NCI-H510A treated with DMSO at 0.1 percent for 48 hours (cell line): ENCODE data around the gene BRCA1.
"Not testable (repeated sequence)": the region's sequence is repeated elsewhere in the genome, so short reads cannot be mapped to it uniquely, and the experiment has no call there.

Experiments
- DNase-seq: peaks from one replicate; lab custom pipeline; 2025; lab: John Stamatoyannopoulos, UW

The BRCA1 gene

DNA sequence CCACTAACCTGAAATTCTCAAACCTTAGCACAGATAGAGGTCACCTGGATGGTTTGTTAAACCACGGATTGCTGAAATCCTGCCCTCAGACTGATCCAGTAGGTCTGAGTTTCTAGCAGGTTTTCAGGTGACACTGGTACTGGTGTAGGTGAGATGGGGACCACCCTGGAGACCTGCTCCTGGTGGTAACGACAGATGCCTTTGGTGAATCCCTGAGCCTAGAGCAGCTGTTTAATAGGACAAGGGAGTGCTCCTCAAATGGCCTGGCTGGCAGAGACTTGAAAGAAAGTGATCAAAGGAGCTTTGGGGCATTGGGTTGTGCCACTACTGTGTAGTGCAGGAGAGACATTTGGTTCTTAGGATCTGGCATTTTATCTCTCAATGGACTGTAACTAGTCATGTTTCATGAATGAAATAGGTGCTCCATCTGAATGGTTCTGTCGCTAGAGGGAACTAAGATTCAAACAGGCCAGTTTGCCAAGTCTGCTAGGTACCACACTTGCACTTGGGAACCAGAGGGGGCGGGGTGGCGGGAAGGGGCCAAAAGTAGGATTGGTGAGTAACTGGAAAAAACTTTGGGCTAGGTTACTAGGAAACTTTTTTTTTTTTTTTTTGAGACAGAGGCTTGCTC is 121.5 kb downstream of the BRCA1 start:
- no peak for DNase-seq

DNA sequence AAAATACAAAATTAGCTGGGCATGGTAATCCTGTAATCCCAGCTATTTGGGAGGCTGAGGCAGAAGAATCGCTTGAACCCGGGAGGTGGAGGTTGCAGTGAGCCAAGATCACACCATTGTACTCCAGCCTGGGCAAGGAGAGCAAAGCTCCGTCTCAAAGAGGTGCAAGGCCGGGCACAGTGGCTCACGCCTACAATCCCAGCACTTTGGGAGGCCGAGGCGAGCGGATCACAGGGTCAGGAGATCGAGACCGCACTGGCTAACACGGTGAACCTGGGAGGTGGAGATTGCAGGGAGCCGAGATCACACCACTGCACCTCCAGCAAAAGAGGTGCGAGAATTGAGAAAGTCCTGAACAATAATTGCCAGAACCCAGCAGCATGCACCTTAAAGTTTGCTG is 124.3 kb downstream of the BRCA1 start:
- not testable (repeated sequence) for DNase-seq

DNA sequence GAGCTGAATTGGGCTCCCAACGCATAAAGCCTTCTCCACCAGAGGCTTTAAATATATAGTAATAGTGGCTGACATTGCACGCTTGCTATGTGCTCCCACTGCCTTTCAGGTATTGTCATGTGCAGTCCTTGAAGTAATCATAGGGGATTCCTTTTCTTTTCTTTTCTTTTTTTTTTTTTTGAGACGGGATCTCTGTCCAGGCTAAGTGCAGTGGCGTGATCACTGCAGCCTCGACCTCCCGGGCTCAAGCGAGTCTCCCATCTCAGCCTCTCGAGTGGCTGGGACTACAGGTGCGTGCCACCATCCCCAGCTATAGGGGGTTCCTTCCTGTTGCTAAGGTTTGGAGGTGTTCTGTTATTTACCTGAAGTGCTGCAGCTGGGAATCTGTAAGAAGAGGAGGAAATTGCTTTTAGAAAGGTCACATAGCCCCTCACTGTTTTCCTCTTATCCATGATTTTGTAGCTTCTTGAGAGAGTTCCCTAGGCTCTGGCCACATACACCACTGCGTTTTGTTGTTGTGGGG is 126.1 kb downstream of the BRCA1 start:
- no peak for DNase-seq

GRCh38 chr17:42997984-42998938 is 126.9 kb downstream of the BRCA1 start, which contains the start of gene RPL27:
RPL27 (plus strand) TSS chr17:42998419; CDS start chr17:42998751, 332 bp downstream.
- DNase-seq: peak; percentile 99

GRCh38 chr17:42997390-42997983 is 127.7 kb downstream of the BRCA1 start:
- DNase-seq: peak; percentile 64
